Left lung (tissue), 10 donors: ENCODE measurements around the gene SLC17A5. TPM values are rescaled to one million over a fixed set of nuclear protein-coding genes. Genes with fewer than 3 reads are reported as not detected.

Experiments
- ATAC-seq: fragments of 200-7000 bp; cut with Tn5 transposase; one replicate; pipeline ENCODE4 v1.9.1; 2020; ENCODE audit warnings: moderate library complexity
- DNase-seq, 4 donors: peaks; one replicate each; pipeline ENCODE4 v3.0.0-alpha.2; 2013 to 2020
- H3K27ac ChIP-seq, 2 donors: fragments of 200-600 bp; sonication (generic) in 1 of 2; one replicate each; pipeline versions ENCODE4 v1.5.0 to v1.8.0; 2020 to 2021
- H3K27me3 ChIP-seq, 2 donors: fragments of 200-600 bp; sonication (generic) in 1 of 2; one replicate each; pipeline versions ENCODE4 v1.5.0 to v1.8.0; 2020 to 2021
- H3K36me3 ChIP-seq, 2 donors: fragments of 200-600 bp; sonication (generic) in 1 of 2; one replicate each; pipeline versions ENCODE4 v1.5.0 to v1.8.0; 2020 to 2021
- H3K4me1 ChIP-seq, 2 donors: fragments of 200-600 bp; one replicate each; pipeline ENCODE4 v1.8.0; 2021
- H3K4me3 ChIP-seq, 2 donors: fragments of 200-600 bp; sonication (generic) in 1 of 2; one replicate each; pipeline versions ENCODE4 v1.5.0 to v1.8.0; 2020 to 2021; ENCODE audit warnings: mild to moderate bottlenecking in 1 of 2
- H3K9me3 ChIP-seq, 2 donors: fragments of 200-600 bp; sonication (generic) in 1 of 2; one replicate each; pipeline versions ENCODE4 v1.5.0 to v1.8.0; 2020 to 2021
- CTCF ChIP-seq, 2 donors: fragments of 200-600 bp; sonication (generic) in 1 of 2; IDR thresholded peaks; one replicate each; pipeline versions ENCODE4 v1.5.0 to v1.8.0; 2021; ENCODE audit warnings: antibody characterized with exemption in 2 of 2
- intact Hi-C, 2 donors: fragments of 100-400 bp; cut with DNase I; formaldehyde crosslinking; loops; one replicate each; pipeline versions ENCODE4 v1.11.2 to v1.14.2; 2022
- polyA plus RNA-seq, 6 donors: library from polyadenylated mRNA; unstranded; fragments of 120-200 nt; gene quantifications; one replicate each; pipeline ENCODE4 v1.2.1, GENCODE V29; 2013; ENCODE audit not compliant: insufficient read length in 6 of 6
- total RNA-seq, 2 donors: library from RNA; stranded (reverse); fragmentation: NEBNext Ultra II Directional; extraction: Animal tissue kit (Norgen Biotek cat#: 25700); gene quantifications; one replicate each; pipeline ENCODE4 v1.2.1, GENCODE V29; 2021
- donor health status: DM: no; HTN: yes; CAD: no.
- donor health status: DM: no; HTN: no; CAD: no.

Gene SLC17A5
- total and polyA plus RNA-seq, 8 donors = 8.7 to 27.8 (median 10.3) TPM

- DNase-seq = no peak
- intact Hi-C loops = no loop called here
- ATAC-seq = no peak
- Histone ChIP-seq H3K4me1 (peaks cover 0 to 21% of the 10 kb centered on the region in 2 donors), H3K36me3 (peaks cover 0 to 33% of the 10 kb centered on the region in 2 donors), H3K4me3 (no peak overlapping the region), H3K9me3 (no peaks in the 10 kb centered on the region), H3K27me3 (no peaks in the 10 kb centered on the region), H3K27ac (no peak overlapping the region)
- TF ChIP-seq CTCF (IDR thresholded peaks at IDR 0.05) = no peak
Measured at GRCh38 chr6:73642530-73642929, 11.3 kb downstream of the SLC17A5 start.

- intact Hi-C loops = no loop called here
- H3K4me3 ChIP-seq = no peak overlapping the region
- no peaks in the 10 kb centered on the region for H3K27me3 ChIP-seq
- no peaks in the 10 kb centered on the region for H3K9me3 ChIP-seq
- ATAC-seq (no peak), DNase-seq (no peak)
- no peak for TF ChIP-seq CTCF (IDR thresholded peaks at IDR 0.05)
- no peak overlapping the region for H3K27ac ChIP-seq
- H3K4me1 ChIP-seq = peaks cover 0 to 12% of the 10 kb centered on the region in 2 donors
- peaks cover 0 to 53% of the 10 kb centered on the region in 2 donors for H3K36me3 ChIP-seq
Measured at GRCh38 chr6:73640179-73640750, 13.5 kb downstream of the SLC17A5 start.

- TF ChIP-seq CTCF (IDR thresholded peaks at IDR 0.05) = no peak
- no peaks in the 10 kb centered on the region for H3K27me3 ChIP-seq
- no peak for ATAC-seq
Measured at GRCh38 chr6:73639040-73639439, 14.8 kb downstream of the SLC17A5 start.

GRCh38 chr6:73637404-73637803 lies 16.4 kb downstream of the SLC17A5 start:
- intact Hi-C loops = no loop called here
- ATAC-seq (peak; percentile 27), DNase-seq (no peak)
- no peaks in the 10 kb centered on the region for H3K4me1 ChIP-seq
- no peaks in the 10 kb centered on the region for H3K9me3 ChIP-seq
- H3K36me3 ChIP-seq = peaks cover 0 to 79% of the 10 kb centered on the region in 2 donors
- H3K27ac ChIP-seq = no peak overlapping the region
- TF ChIP-seq CTCF (IDR thresholded peaks at IDR 0.05) = no peak
- H3K4me3 ChIP-seq = no peak overlapping the region
- no peaks in the 10 kb centered on the region for H3K27me3 ChIP-seq

More at GRCh38 chr6:73639040-73639439, 14.8 kb downstream of the SLC17A5 start:
- DNase-seq = no peak
- Histone ChIP-seq H3K27ac (no peak overlapping the region), H3K4me3 (no peak overlapping the region), H3K36me3 (peaks cover 0 to 63% of the 10 kb centered on the region in 2 donors), H3K9me3 (no peaks in the 10 kb centered on the region), H3K4me1 (peaks cover 0 to 7% of the 10 kb centered on the region in 2 donors)
- intact Hi-C loops = no loop called here

- TF ChIP-seq CTCF (IDR thresholded peaks at IDR 0.05) = no peak
- intact Hi-C loops = no loop called here
- Histone ChIP-seq H3K4me1 (no peaks in the 10 kb centered on the region), H3K4me3 (no peak overlapping the region), H3K9me3 (no peaks in the 10 kb centered on the region), H3K36me3 (peaks cover 0 to 83% of the 10 kb centered on the region in 2 donors), H3K27me3 (no peaks in the 10 kb centered on the region), H3K27ac (no peak overlapping the region)
- ATAC-seq = no peak
- DNase-seq = no peak
Measured at GRCh38 chr6:73636048-73636447, 17.7 kb downstream of the SLC17A5 start.
